Small intestine (tissue), 7 donors: ENCODE data around the gene OXLD1. TPM values are rescaled to one million over a fixed set of nuclear protein-coding genes. Genes with fewer than 3 reads are reported as not detected.
"Not testable (repeated sequence)": the region's sequence is repeated elsewhere in the genome, so short reads cannot be mapped to it uniquely, and the experiment has no call there.

ENCODE experiments used
- DNase-seq, 2 donors: peaks; one replicate each; pipeline versions ENCODE4 v3.0.0 to v3.0.0-alpha.2; 2013
- FAIRE-seq: peaks from 2 replicates; lab custom pipeline; 2012; peaks lifted over from hg19 to GRCh38; lab: Jason Lieb, UNC
- H3K27ac ChIP-seq, 3 donors: one replicate each; pipeline ENCODE4 v1.5.1; 2013; ENCODE audit warnings: low read length in 2 of 3, mild to moderate bottlenecking in 2 of 3, control low read depth in 1 of 3, inconsistent platforms in 1 of 3, low read depth in 1 of 3, moderate library complexity in 1 of 3
- H3K27me3 ChIP-seq, 3 donors: one replicate each; pipeline ENCODE4 v1.6.1; 2013; ENCODE audit warnings: low read length in 3 of 3, inconsistent platforms in 1 of 3; ENCODE audit not compliant: control insufficient read depth in 3 of 3, insufficient read depth in 3 of 3
- H3K36me3 ChIP-seq, 3 donors: one replicate each; pipeline ENCODE4 v1.6.1; 2013; ENCODE audit warnings: low read length in 3 of 3, inconsistent platforms in 1 of 3, low read depth in 1 of 3, mild to moderate bottlenecking in 1 of 3, moderate library complexity in 1 of 3; ENCODE audit not compliant: control insufficient read depth in 3 of 3, insufficient read depth in 2 of 3
- H3K4me1 ChIP-seq, 3 donors: one replicate each; pipeline ENCODE4 v1.6.1; 2013; ENCODE audit warnings: low read length in 2 of 3, inconsistent platforms in 1 of 3, low read depth in 1 of 3, mild to moderate bottlenecking in 1 of 3, moderate library complexity in 1 of 3; ENCODE audit not compliant: control insufficient read depth in 3 of 3, insufficient read depth in 2 of 3
- H3K4me3 ChIP-seq, 3 donors: one replicate each; pipeline ENCODE4 v1.5.1; 2013; ENCODE audit warnings: low read length in 3 of 3, control low read depth in 1 of 3, inconsistent platforms in 1 of 3, low read depth in 1 of 3, mild to moderate bottlenecking in 1 of 3, moderate library complexity in 1 of 3
- H3K9me3 ChIP-seq, 2 donors: one replicate each; pipeline ENCODE4 v1.6.1; 2013; ENCODE audit warnings: low read depth in 1 of 2, low read length in 1 of 2; ENCODE audit not compliant: control insufficient read depth in 2 of 2, insufficient read depth in 1 of 2
- WGBS, 3 donors: extraction: QIAGEN DNeasy Blood & Tissue Kit; methylation state at CpG; one replicate each; pipeline ENCODE4 v1.1.7; 2013; 5-methylcytosine and 5-hydroxymethylcytosine counted together
- polyA plus RNA-seq, 4 donors: library from polyadenylated mRNA; stranded (reverse) in 3 of 4; unstranded in 1 of 4; fragments of 200-250 nt in 3 of 4; fragments of 120-200 nt in 1 of 4; gene quantifications; one replicate each; pipeline versions ENCODE4 v1.2.1 to v1.2.3, GENCODE V29; 2013
- donor health status: healthy with polysubstance abuse.
- donor health status: control.
- donor health status: control.
- donor health status: Bipolar disorder and iron deficiency.
- donor health status: healthy.

OXLD1 gene
- polyA plus RNA-seq, 4 donors, result 22.1 to 76.0 (median 65.2) TPM

- Histone ChIP-seq H3K36me3 (peaks cover 0 to 3% (median 0%) of the 10 kb centered on the region in 3 donors), H3K27me3 (no peaks in the 10 kb centered on the region), H3K4me3 (peak within 1 kb of the TSS; percentile 69 to 99 (median 82)), H3K27ac (peak within 1 kb of the TSS; percentile 76 to 95 (median 83)), H3K9me3 (no peaks in the 10 kb centered on the region), H3K4me1 (peaks cover 0 to 15% (median 3%) of the 10 kb centered on the region in 3 donors)
- no peak for FAIRE-seq
- DNase-seq, result peak; percentile 82 to 94
- 0 to 1% (median 0%) methylated on average over 53 to 77 of the region's 77 CpGs for WGBS, 3 donors
These were observed 29.7 kb downstream of the OXLD1 start, which contains the start of the genes NPLOC4 and TSPAN10 for GRCh38 chr17:81636505-81637288. Gene NPLOC4 (minus strand): TSS chr17:81637112. CDS start chr17:81636930, 182 bp downstream. Gene TSPAN10 (plus strand): TSS chr17:81637196. CDS start chr17:81642413, 5,217 bp downstream.

- Histone ChIP-seq H3K9me3 (no peaks in the 10 kb centered on the region), H3K36me3 (peaks cover 0 to 6% (median 0%) of the 10 kb centered on the region in 3 donors), H3K4me3 (peak overlapping the region; percentile 69 to 99 (median 82)), H3K27ac (peak overlapping the region; percentile 76 to 95 (median 83)), H3K27me3 (no peaks in the 10 kb centered on the region), H3K4me1 (peaks cover 0 to 15% (median 3%) of the 10 kb centered on the region in 3 donors)
- 16 to 30% (median 19%) methylated on average over 18 of the region's 18 CpGs for WGBS, 3 donors
- FAIRE-seq (no peak), DNase-seq (no peak)
These were observed 30.4 kb downstream of the OXLD1 start for GRCh38 chr17:81635973-81636504.

GRCh38 chr17:81635431-81635830 lies 31.0 kb downstream of the OXLD1 start:
- DNase-seq (peak in 1 of 2 donors; percentile 38), FAIRE-seq (no peak)
- Histone ChIP-seq H3K4me1 (peaks cover 0 to 15% (median 3%) of the 10 kb centered on the region in 3 donors), H3K4me3 (peak overlapping the region in 1 of 3 donors; percentile 69), H3K9me3 (no peaks in the 10 kb centered on the region), H3K27ac (no peak overlapping the region), H3K27me3 (no peaks in the 10 kb centered on the region), H3K36me3 (peaks cover 0 to 11% (median 0%) of the 10 kb centered on the region in 3 donors)
- 50 to 81% (median 60%) methylated on average over 5 of the region's 5 CpGs for WGBS, 3 donors

GRCh38 chr17:81631482-81631881 lies 34.9 kb downstream of the OXLD1 start:
- FAIRE-seq (no peak), DNase-seq (no peak)
- Histone ChIP-seq H3K36me3 (peaks cover 5 to 43% (median 11%) of the 10 kb centered on the region in 3 donors), H3K27me3 (no peaks in the 10 kb centered on the region), H3K4me1 (peaks cover 0 to 15% (median 3%) of the 10 kb centered on the region in 3 donors), H3K9me3 (no peaks in the 10 kb centered on the region), H3K27ac (no peak overlapping the region), H3K4me3 (no peak overlapping the region)
- 76 to 85% (median 78%) methylated on average over 7 of the region's 7 CpGs for WGBS, 3 donors

GRCh38 chr17:81630274-81630673 lies 36.1 kb downstream of the OXLD1 start:
- DNase-seq, result no peak
- Histone ChIP-seq H3K9me3 (peaks cover 0 to 9% of the 10 kb centered on the region in 2 donors), H3K4me3 (no peak overlapping the region), H3K4me1 (peaks cover 0 to 5% (median under 1%) of the 10 kb centered on the region in 3 donors), H3K27me3 (no peaks in the 10 kb centered on the region), H3K27ac (no peak overlapping the region), H3K36me3 (peaks cover 7 to 56% (median 13%) of the 10 kb centered on the region in 3 donors)
- 87 to 92% (median 89%) methylated on average over 8 of the region's 8 CpGs for WGBS, 3 donors
- FAIRE-seq, result no peak

- FAIRE-seq (no peak), DNase-seq (no peak)
- WGBS, 3 donors, result 64 to 83% (median 68%) methylated on average over 11 of the region's 11 CpGs
- H3K36me3 ChIP-seq, result peaks cover 22 to 71% (median 24%) of the 10 kb centered on the region in 3 donors
- no peaks in the 10 kb centered on the region for H3K27me3 ChIP-seq
- H3K9me3 ChIP-seq, result peaks cover 0 to 18% of the 10 kb centered on the region in 2 donors
- no peaks in the 10 kb centered on the region for H3K4me1 ChIP-seq
- H3K27ac ChIP-seq, result no peak overlapping the region
- no peak overlapping the region for H3K4me3 ChIP-seq
These were observed 44.8 kb downstream of the OXLD1 start for GRCh38 chr17:81621494-81622130.

- 96 to 97% (median 96%) methylated on average over 4 to 33 of the region's 36 CpGs for WGBS, 3 donors
- not testable (repeated sequence) for H3K9me3 ChIP-seq, FAIRE-seq, H3K4me1 ChIP-seq, H3K27me3 ChIP-seq, H3K4me3 ChIP-seq, H3K27ac ChIP-seq, DNase-seq
- H3K36me3 ChIP-seq, result peaks cover 15 to 72% (median 15%) of the 10 kb centered on the region in 3 donors
These were observed 48.1 kb downstream of the OXLD1 start for GRCh38 chr17:81618307-81618706.

- DNase-seq (no peak), FAIRE-seq (no peak)
- H3K4me1 ChIP-seq, result no peaks in the 10 kb centered on the region
- no peak overlapping the region for H3K27ac ChIP-seq
- no peak overlapping the region for H3K4me3 ChIP-seq
- peaks cover 0 to 8% of the 10 kb centered on the region in 2 donors for H3K9me3 ChIP-seq
- 49 to 70% (median 68%) methylated on average over 6 to 7 of the region's 7 CpGs for WGBS, 3 donors
- no peaks in the 10 kb centered on the region for H3K27me3 ChIP-seq
- H3K36me3 ChIP-seq, result peaks cover 13 to 75% (median 21%) of the 10 kb centered on the region in 3 donors
These were observed 49.5 kb downstream of the OXLD1 start for GRCh38 chr17:81616877-81617276.
